Esophagus muscularis mucosa (tissue), 4 donors: ENCODE results near the gene CCBE1. TPM values are rescaled to one million over a fixed set of nuclear protein-coding genes. Genes with fewer than 3 reads are reported as not detected.

Source experiments
- DNase-seq: peaks from one replicate; pipeline ENCODE4 v3.0.0-alpha.2; 2017; ENCODE audit errors: extremely low spot score
- H3K27ac ChIP-seq, 4 donors: fragments of 200-600 bp; sonication (generic); replicated peaks in 1 of 4; 1 replicate in 3 of 4; 2 replicates in 1 of 4; pipeline ENCODE4 v1.5.1; 2016 to 2019; ENCODE audit warnings: mild to moderate bottlenecking in 1 of 4
- H3K27me3 ChIP-seq, 4 donors: fragments of 200-600 bp; sonication (generic); one replicate each; pipeline versions ENCODE4 v1.5.1 to v1.6.0; 2016 to 2019
- H3K36me3 ChIP-seq, 4 donors: fragments of 200-600 bp; sonication (generic); one replicate each; pipeline ENCODE4 v1.5.1; 2016 to 2019
- H3K4me1 ChIP-seq, 4 donors: fragments of 200-600 bp; sonication (generic); one replicate each; pipeline ENCODE4 v1.5.1; 2016 to 2019
- H3K4me3 ChIP-seq, 4 donors: fragments of 200-600 bp; sonication (generic); 1 replicate in 2 of 4; 2 replicates in 2 of 4; pipeline ENCODE4 v1.5.1; 2016 to 2019; ENCODE audit warnings: mild to moderate bottlenecking in 4 of 4, moderate library complexity in 1 of 4
- H3K9me3 ChIP-seq, 4 donors: fragments of 200-600 bp; sonication (generic); 1 replicate in 3 of 4; 2 replicates in 1 of 4; pipeline ENCODE4 v1.5.1; 2016 to 2019
- EP300 ChIP-seq: sonication (generic); formaldehyde crosslinking; IDR thresholded peaks from one replicate; pipeline ENCODE4 v1.6.1; 2017; ENCODE audit warnings: antibody characterized with exemption
- POLR2A ChIP-seq: fragments of 450-650 bp; IDR thresholded peaks from one replicate; pipeline ENCODE4 v1.6.1; 2017; ENCODE audit warnings: antibody characterized with exemption, moderate library complexity, mild to moderate bottlenecking, low read depth
- POLR2AphosphoS5 ChIP-seq, 2 donors: sonication (generic); formaldehyde crosslinking; IDR thresholded peaks; one replicate each; pipeline ENCODE4 v1.6.1; 2017; ENCODE audit warnings: antibody characterized with exemption in 2 of 2
- WGBS: methylation state at CpG from one replicate; pipeline ENCODE4 v1.1.5; 2018; 5-methylcytosine and 5-hydroxymethylcytosine counted together
- intact Hi-C: fragments of 100-400 bp; cut with DNase I; formaldehyde crosslinking; loops from one replicate; pipeline ENCODE4 v1.15.1; 2023
- total RNA-seq, 4 donors: library from RNA; depleted of rRNA; stranded (reverse); fragments of >200 nt; gene quantifications; one replicate each; pipeline versions ENCODE4 v1.1.0 to v1.2.1, GENCODE V29; 2016
- TF ChIP-seq, protein P1 (sequence below), 3 experiments: fragments of 200-600 bp in 2 of 3; fragments of 450-650 bp in 1 of 3; sonication (generic) in 2 of 3; IDR thresholded peaks; one replicate each; pipeline ENCODE4 v1.5.1; 2017 to 2019; ENCODE audit warnings: antibody characterized with exemption in 3 of 3, mild to moderate bottlenecking in 2 of 3, moderate library complexity in 1 of 3

CCBE1 gene
- total RNA-seq, 4 donors from 2014 or later: 1.6 to 11.1 (median 2.7) TPM

DNA sequence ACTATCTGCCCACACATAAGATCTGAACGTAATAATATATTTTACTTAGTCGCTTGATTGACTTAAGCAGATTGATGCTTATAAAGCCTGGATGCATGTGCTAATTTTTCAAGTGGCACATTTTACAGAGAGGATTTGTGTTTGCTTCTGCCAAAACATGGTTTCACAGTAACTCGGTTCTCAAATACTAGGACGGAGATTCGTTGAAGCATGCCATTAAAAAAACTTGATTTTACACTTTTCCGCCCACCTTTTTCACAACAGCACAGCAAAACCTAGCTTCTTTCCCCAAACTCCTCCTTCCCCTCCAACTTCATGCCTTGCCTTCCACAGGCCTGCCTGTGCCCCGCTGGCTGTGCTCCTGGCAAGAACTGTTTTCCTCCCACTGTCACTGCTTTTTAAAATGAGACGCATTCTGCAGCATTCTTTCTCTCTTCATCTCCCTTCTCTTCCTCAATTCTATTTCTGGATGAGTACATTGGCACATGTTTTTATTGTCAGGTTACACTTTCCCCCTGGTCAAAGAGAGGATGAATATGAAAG is 283.0 kb downstream of the CCBE1 start:
- Histone ChIP-seq H3K4me3 (no peak overlapping the region), H3K27ac (no peak overlapping the region), H3K36me3 (no peaks in the 10 kb centered on the region), H3K4me1 (no peaks in the 10 kb centered on the region), H3K9me3 (no peaks in the 10 kb centered on the region), H3K27me3 (no peaks in the 10 kb centered on the region)
- DNase-seq: no peak
- 83% methylated on average over 8 of the region's 8 CpGs for WGBS
- TF ChIP-seq, protein P1, sequence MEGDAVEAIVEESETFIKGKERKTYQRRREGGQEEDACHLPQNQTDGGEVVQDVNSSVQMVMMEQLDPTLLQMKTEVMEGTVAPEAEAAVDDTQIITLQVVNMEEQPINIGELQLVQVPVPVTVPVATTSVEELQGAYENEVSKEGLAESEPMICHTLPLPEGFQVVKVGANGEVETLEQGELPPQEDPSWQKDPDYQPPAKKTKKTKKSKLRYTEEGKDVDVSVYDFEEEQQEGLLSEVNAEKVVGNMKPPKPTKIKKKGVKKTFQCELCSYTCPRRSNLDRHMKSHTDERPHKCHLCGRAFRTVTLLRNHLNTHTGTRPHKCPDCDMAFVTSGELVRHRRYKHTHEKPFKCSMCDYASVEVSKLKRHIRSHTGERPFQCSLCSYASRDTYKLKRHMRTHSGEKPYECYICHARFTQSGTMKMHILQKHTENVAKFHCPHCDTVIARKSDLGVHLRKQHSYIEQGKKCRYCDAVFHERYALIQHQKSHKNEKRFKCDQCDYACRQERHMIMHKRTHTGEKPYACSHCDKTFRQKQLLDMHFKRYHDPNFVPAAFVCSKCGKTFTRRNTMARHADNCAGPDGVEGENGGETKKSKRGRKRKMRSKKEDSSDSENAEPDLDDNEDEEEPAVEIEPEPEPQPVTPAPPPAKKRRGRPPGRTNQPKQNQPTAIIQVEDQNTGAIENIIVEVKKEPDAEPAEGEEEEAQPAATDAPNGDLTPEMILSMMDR (IDR thresholded peaks at IDR 0.05): no peak
- no peak for TF ChIP-seq POLR2A
- TF ChIP-seq EP300: no peak
- TF ChIP-seq POLR2AphosphoS5 (IDR thresholded peaks at IDR 0.05): no peak
- intact Hi-C loops: no loop called here

DNA sequence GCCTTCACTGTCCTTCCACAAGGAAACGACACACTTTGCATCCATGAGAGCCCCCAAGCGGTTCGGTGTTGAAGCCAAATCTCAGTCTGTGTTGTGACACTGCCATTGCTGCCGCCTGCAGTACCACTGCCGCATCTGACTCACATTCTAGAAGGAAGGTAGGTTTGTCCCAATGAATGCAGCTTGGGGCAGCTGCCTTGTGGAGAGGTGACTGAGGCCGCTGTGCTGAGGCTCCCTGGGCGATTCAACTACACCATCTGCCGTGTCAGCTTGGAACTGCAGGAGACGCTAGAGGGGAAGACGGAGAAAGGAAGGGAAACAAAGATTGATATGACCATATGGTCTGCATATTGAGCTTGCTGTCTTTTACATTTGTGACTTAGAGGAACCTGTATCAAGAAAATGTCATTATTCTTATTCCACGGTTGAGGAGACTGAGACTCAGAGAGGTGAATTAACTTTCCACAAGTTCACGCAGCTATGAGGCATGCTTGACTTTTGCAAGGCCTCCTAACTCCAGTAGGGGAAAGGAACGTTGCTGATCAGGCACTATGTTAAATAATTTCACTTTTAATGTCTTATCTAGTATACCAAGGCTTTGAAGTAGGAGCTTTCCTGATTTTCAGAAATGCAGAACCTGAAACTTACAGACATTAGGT is 294.7 kb downstream of the CCBE1 start:
- Histone ChIP-seq H3K4me3 (no peak overlapping the region), H3K9me3 (no peaks in the 10 kb centered on the region), H3K27me3 (no peaks in the 10 kb centered on the region), H3K4me1 (no peaks in the 10 kb centered on the region), H3K27ac (no peak overlapping the region), H3K36me3 (no peaks in the 10 kb centered on the region)
- DNase-seq: no peak
- TF ChIP-seq, protein P1 (IDR thresholded peaks at IDR 0.05): peak; percentile 74 to 93 (median 89)
- no peak for TF ChIP-seq EP300
- WGBS: 23% methylated on average over 12 of the region's 13 CpGs
- intact Hi-C loops: loop anchor here (2.0 kb wide), 2 partner anchors 94 to 152 kb away; no protein-coding TSS in a partner anchor

DNA sequence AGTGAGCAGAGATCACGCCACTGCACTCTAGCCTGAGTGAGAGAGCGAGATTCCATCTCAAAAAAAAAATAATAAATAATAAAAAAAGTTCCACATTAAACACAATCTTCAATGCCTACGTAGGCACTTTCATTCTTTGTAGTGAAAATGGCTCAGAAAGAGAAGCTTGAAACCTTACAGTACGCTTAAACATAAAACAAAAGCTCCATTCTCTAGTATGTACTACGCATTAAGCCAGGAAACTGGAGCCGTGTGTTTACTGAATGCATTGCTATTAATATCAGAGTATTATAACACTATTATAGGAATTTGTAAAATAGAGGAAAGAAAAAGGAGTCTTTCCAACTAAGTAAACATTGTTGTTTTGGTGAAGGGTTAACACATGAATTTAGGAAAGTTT is 296.8 kb downstream of the CCBE1 start:
- Histone ChIP-seq H3K9me3 (no peaks in the 10 kb centered on the region), H3K4me3 (no peak overlapping the region), H3K27me3 (peaks cover 0 to 8% (median 0%) of the 10 kb centered on the region in 4 donors), H3K4me1 (no peaks in the 10 kb centered on the region), H3K27ac (no peak overlapping the region), H3K36me3 (no peaks in the 10 kb centered on the region)
- intact Hi-C loops: no loop called here
- DNase-seq: no peak
- no peak for TF ChIP-seq EP300
- TF ChIP-seq, protein P1 (IDR thresholded peaks at IDR 0.05): no peak
- TF ChIP-seq POLR2A: no peak
- TF ChIP-seq POLR2AphosphoS5 (IDR thresholded peaks at IDR 0.05): no peak
- WGBS: 93% methylated on average over 6 of the region's 6 CpGs

DNA sequence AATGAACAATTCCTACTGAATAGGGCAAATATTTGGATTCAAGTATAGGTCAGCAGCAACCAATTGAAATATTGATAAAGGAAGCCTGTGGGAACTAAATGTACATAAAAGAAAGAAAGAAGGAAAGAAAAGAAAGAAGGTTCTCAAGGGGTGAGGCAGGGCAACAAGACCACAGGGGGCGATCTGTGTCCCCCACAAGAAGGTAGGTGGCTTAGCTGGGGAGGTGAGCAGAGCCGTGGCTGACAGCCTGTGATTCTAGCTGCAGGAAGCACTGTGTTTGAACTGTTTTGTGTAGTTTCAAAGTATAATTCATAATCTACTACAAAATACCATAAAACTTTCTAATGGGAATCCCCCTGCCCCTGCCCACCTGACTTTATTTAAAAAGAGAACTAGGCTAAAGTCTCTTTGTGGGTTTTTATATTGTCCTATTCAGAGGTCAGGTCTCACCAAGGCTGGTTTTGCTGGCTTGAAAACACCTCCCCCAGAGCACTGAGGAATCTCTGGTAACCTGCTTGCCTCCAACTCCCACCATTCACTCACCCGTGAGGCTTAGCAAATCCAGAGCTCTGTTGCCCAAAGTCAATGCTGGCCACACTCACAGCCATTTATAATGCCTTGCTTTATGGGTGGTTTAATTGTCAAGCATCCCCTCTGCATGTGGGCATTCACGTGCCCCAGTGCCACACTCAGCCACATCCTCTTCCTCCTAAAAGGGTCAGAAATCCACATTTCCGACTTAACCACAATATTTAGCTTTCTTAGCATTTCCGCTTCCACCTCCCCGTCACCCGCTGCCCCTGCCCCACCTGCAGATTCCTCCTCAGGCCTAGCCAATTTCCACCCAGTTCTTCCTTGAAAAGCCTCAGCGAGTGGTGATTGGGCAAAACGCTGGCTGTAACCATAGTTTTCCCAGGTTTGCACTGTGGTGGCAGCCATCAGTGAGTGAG is 301.7 kb downstream of the CCBE1 start:
- Histone ChIP-seq H3K36me3 (no peaks in the 10 kb centered on the region), H3K27me3 (peaks cover 0 to 8% (median 0%) of the 10 kb centered on the region in 4 donors), H3K4me1 (no peaks in the 10 kb centered on the region), H3K9me3 (no peaks in the 10 kb centered on the region), H3K27ac (no peak overlapping the region), H3K4me3 (no peak overlapping the region)
- 62% methylated on average over 9 of the region's 10 CpGs for WGBS
- DNase-seq: no peak
- intact Hi-C loops: no loop called here
- TF ChIP-seq, protein P1 (IDR thresholded peaks at IDR 0.05): no peak
- TF ChIP-seq EP300 (no peak), POLR2AphosphoS5 (IDR thresholded peaks at IDR 0.05) (no peak), POLR2A (no peak)
